ENCODE measurements around the gene GDAP2. TPM values are rescaled to one million over a fixed set of nuclear protein-coding genes. Genes with fewer than 3 reads are reported as not detected.

Gene GDAP2
- total RNA-seq, 1 experiment from 2014 or later = 24.4 TPM

- no peak overlapping the region for H3K56ac ChIP-seq (ENCODE audit: insufficient read length, low read depth, low read length)
- H2AK5ac ChIP-seq (ENCODE audit: insufficient read length, low read length) = no peak overlapping the region
- no peak overlapping the region for H2BK12ac ChIP-seq (ENCODE audit: insufficient read length, low read depth, low read length)
- no peak overlapping the region for H2BK15ac ChIP-seq (ENCODE audit: low read depth, low read length)
- Mint-ChIP-seq H3K36me3 (ENCODE audit: insufficient read depth in 1 of 3, low read depth in 3 of 3) (peaks cover 0 to 48% (median 27%) of the 10 kb centered on the region in 3 experiments; a peak in 6 of 7 replicates), H3K4me3 (no peak overlapping the region), H3K27me3 (ENCODE audit: low read depth) (no peaks in the 10 kb centered on the region), H3K27ac (no peak overlapping the region), H3K9me3 (no peaks in the 10 kb centered on the region), H3K4me1 (no peaks in the 10 kb centered on the region)
- H3K9ac ChIP-seq (ENCODE audit: extremely low read depth, insufficient read length, low read length) = no peak overlapping the region
- H3K18ac ChIP-seq (ENCODE audit: insufficient read length, low read depth, low read length) = no peak overlapping the region
- H3K27me3 ChIP-seq (ENCODE audit: insufficient read depth, low read length) = no peaks in the 10 kb centered on the region
- no peak for DNase-seq
- no peak overlapping the region for H2BK120ac ChIP-seq (ENCODE audit: low read depth, low read length, poor library complexity, severe bottlenecking)
- no peak overlapping the region for H3K4me2 ChIP-seq (ENCODE audit: insufficient read depth, insufficient read length, low read length)
- H3K14ac ChIP-seq (ENCODE audit: insufficient read depth, low read length) = no peak overlapping the region
- H3K27ac ChIP-seq (ENCODE audit: insufficient read length, low read depth, low read length) = no peak overlapping the region
- no peak overlapping the region for H3T11ph ChIP-seq (ENCODE audit: low read length)
- no peak overlapping the region for H4K91ac ChIP-seq (ENCODE audit: insufficient read length, low read depth, low read length)
- no CpG with 5 or more reads among the region's 3 CpGs for WGBS (ENCODE audit: extremely low coverage, insufficient read length, low lambda C conversion rate)
- no peaks in the 10 kb centered on the region for H4K20me1 ChIP-seq (ENCODE audit: control insufficient read depth, insufficient read depth, insufficient read length)
- no peaks in the 10 kb centered on the region for H3K79me1 ChIP-seq (ENCODE audit: insufficient read depth, low read depth, low read length, poor library complexity, severe bottlenecking)
- no peak for TF ChIP-seq CTCF (conservative IDR thresholded peaks at IDR 0.05)
- H3K4ac ChIP-seq (ENCODE audit: low read depth, low read length) = no peak overlapping the region
- H4K5ac ChIP-seq (ENCODE audit: insufficient read length, low read depth, low read length) = no peak overlapping the region
- H4K8ac ChIP-seq (replicated peaks; ENCODE audit: insufficient read length, low read depth, low read length) = no peak overlapping the region
- H3K9me3 ChIP-seq (ENCODE audit: control insufficient read depth, low read depth, low read length) = no peaks in the 10 kb centered on the region
- no peaks in the 10 kb centered on the region for H3K23me2 ChIP-seq (ENCODE audit: insufficient read length, low read depth, low read length, poor library complexity, severe bottlenecking)
- no peaks in the 10 kb centered on the region for H3K4me1 ChIP-seq (ENCODE audit: insufficient read depth, low read length)
- H2BK20ac ChIP-seq (ENCODE audit: low read depth, low read length, poor library complexity, severe bottlenecking) = no peak overlapping the region
- no peak overlapping the region for H2AFZ ChIP-seq (ENCODE audit: low read length)
- no peaks in the 10 kb centered on the region for H3K79me2 ChIP-seq (ENCODE audit: insufficient read depth, low read length)
- no peak overlapping the region for H2BK5ac ChIP-seq (ENCODE audit: insufficient read length, low read length)
- no peak overlapping the region for H3K23ac ChIP-seq (ENCODE audit: insufficient read length, low read depth, low read length)
Measured at GRCh38 chr1:117904485-117904884, 24.9 kb downstream of the GDAP2 start.

All from H9 (cell line).